ENCODE measurements around the gene EIF4H. TPM values are rescaled to one million over a fixed set of nuclear protein-coding genes. Genes with fewer than 3 reads are reported as not detected.

Gene EIF4H
- total RNA-seq, 1 donor from 2014 or later, result 274 TPM

GRCh38 chr7:74173491-74173865 is 678 bp upstream of the EIF4H start:
- peaks cover 33% of the 10 kb centered on the region for H3K4me1 Mint-ChIP-seq (ENCODE audit: unreplicated experiment)
- H3K27me3 Mint-ChIP-seq (ENCODE audit: unreplicated experiment), result peaks cover 4% of the 10 kb centered on the region
- peak overlapping the region; percentile 92 for H3K4me3 Mint-ChIP-seq (ENCODE audit: unreplicated experiment)
- no peaks in the 10 kb centered on the region for H3K9me3 Mint-ChIP-seq (ENCODE audit: unreplicated experiment)
- DNase-seq (ENCODE audit: low spot score), result no peak
- no peaks in the 10 kb centered on the region for H3K36me3 Mint-ChIP-seq (ENCODE audit: low read depth, unreplicated experiment)
- H3K27ac Mint-ChIP-seq (ENCODE audit: unreplicated experiment), result no peak overlapping the region
- no peak for TF ChIP-seq CTCF (IDR thresholded peaks at IDR 0.05; ENCODE audit: unreplicated experiment)

GRCh38 chr7:74174606-74175082 is 488 bp downstream of the EIF4H start:
- Mint-ChIP-seq H3K4me3 (ENCODE audit: unreplicated experiment) (peak overlapping the region; percentile 97), H3K4me1 (ENCODE audit: unreplicated experiment) (peaks cover 37% of the 10 kb centered on the region), H3K36me3 (ENCODE audit: low read depth, unreplicated experiment) (peaks cover 5% of the 10 kb centered on the region), H3K9me3 (ENCODE audit: unreplicated experiment) (no peaks in the 10 kb centered on the region), H3K27me3 (ENCODE audit: unreplicated experiment) (peaks cover 4% of the 10 kb centered on the region), H3K27ac (ENCODE audit: unreplicated experiment) (peak overlapping the region; percentile 96)
- DNase-seq (ENCODE audit: low spot score), result peak; percentile 43
- TF ChIP-seq CTCF (IDR thresholded peaks at IDR 0.05; ENCODE audit: unreplicated experiment), result no peak

- Mint-ChIP-seq H3K36me3 (ENCODE audit: low read depth, unreplicated experiment) (peaks cover 5% of the 10 kb centered on the region), H3K27ac (ENCODE audit: unreplicated experiment) (peak overlapping the region; percentile 93), H3K4me3 (ENCODE audit: unreplicated experiment) (peak overlapping the region; percentile 97), H3K4me1 (ENCODE audit: unreplicated experiment) (peaks cover 37% of the 10 kb centered on the region), H3K27me3 (ENCODE audit: unreplicated experiment) (peaks cover 4% of the 10 kb centered on the region), H3K9me3 (ENCODE audit: unreplicated experiment) (no peaks in the 10 kb centered on the region)
- DNase-seq (ENCODE audit: low spot score), result no peak
- TF ChIP-seq CTCF (IDR thresholded peaks at IDR 0.05; ENCODE audit: unreplicated experiment), result no peak
Observed at GRCh38 chr7:74175340-74175739, 1.2 kb downstream of the EIF4H start.

- DNase-seq (ENCODE audit: low spot score), result no peak
- Mint-ChIP-seq H3K27me3 (ENCODE audit: unreplicated experiment) (peaks cover 4% of the 10 kb centered on the region), H3K4me1 (ENCODE audit: unreplicated experiment) (peaks cover 37% of the 10 kb centered on the region), H3K4me3 (ENCODE audit: unreplicated experiment) (peak overlapping the region; percentile 82), H3K9me3 (ENCODE audit: unreplicated experiment) (no peaks in the 10 kb centered on the region), H3K36me3 (ENCODE audit: low read depth, unreplicated experiment) (peaks cover 8% of the 10 kb centered on the region), H3K27ac (ENCODE audit: unreplicated experiment) (peak overlapping the region; percentile 57)
- no peak for TF ChIP-seq CTCF (IDR thresholded peaks at IDR 0.05; ENCODE audit: unreplicated experiment)
Observed at GRCh38 chr7:74176555-74176954, 2.4 kb downstream of the EIF4H start.

GRCh38 chr7:74178632-74179031 is 4.5 kb downstream of the EIF4H start:
- H3K4me3 Mint-ChIP-seq (ENCODE audit: unreplicated experiment), result peak overlapping the region; percentile 58
- H3K9me3 Mint-ChIP-seq (ENCODE audit: unreplicated experiment), result no peaks in the 10 kb centered on the region
- TF ChIP-seq CTCF (IDR thresholded peaks at IDR 0.05; ENCODE audit: unreplicated experiment), result no peak
- H3K27ac Mint-ChIP-seq (ENCODE audit: unreplicated experiment), result no peak overlapping the region
- peaks cover 43% of the 10 kb centered on the region for H3K4me1 Mint-ChIP-seq (ENCODE audit: unreplicated experiment)
- H3K27me3 Mint-ChIP-seq (ENCODE audit: unreplicated experiment), result peaks cover 2% of the 10 kb centered on the region
- no peak for DNase-seq (ENCODE audit: low spot score)
- peaks cover 14% of the 10 kb centered on the region for H3K36me3 Mint-ChIP-seq (ENCODE audit: low read depth, unreplicated experiment)
